Measurements from ENCODE around the gene FBXO17. TPM values are rescaled to one million over a fixed set of nuclear protein-coding genes. Genes with fewer than 3 reads are reported as not detected.

The FBXO17 gene
- total RNA-seq, 1 experiment from 2014 or later = 24.2 TPM

- Mint-ChIP-seq H3K4me3 (ENCODE audit: low read depth, unreplicated experiment) (no peak overlapping the region), H3K27ac (ENCODE audit: unreplicated experiment) (no peak overlapping the region), H3K27me3 (ENCODE audit: unreplicated experiment) (no peaks in the 10 kb centered on the region), H3K36me3 (ENCODE audit: insufficient read depth, unreplicated experiment) (peaks cover 6% of the 10 kb centered on the region), H3K9me3 (ENCODE audit: low read depth, unreplicated experiment) (no peaks in the 10 kb centered on the region), H3K4me1 (ENCODE audit: low read depth, unreplicated experiment) (no peaks in the 10 kb centered on the region)
- CTCF ChIA-PET = no interaction called here
- BruUV-seq (replicated peaks) = no TSS peak
- intact Hi-C loops (cut with micrococcal nuclease; ENCODE audit: unreplicated experiment) = no loop called here
- TF ChIP-seq, protein P1, sequence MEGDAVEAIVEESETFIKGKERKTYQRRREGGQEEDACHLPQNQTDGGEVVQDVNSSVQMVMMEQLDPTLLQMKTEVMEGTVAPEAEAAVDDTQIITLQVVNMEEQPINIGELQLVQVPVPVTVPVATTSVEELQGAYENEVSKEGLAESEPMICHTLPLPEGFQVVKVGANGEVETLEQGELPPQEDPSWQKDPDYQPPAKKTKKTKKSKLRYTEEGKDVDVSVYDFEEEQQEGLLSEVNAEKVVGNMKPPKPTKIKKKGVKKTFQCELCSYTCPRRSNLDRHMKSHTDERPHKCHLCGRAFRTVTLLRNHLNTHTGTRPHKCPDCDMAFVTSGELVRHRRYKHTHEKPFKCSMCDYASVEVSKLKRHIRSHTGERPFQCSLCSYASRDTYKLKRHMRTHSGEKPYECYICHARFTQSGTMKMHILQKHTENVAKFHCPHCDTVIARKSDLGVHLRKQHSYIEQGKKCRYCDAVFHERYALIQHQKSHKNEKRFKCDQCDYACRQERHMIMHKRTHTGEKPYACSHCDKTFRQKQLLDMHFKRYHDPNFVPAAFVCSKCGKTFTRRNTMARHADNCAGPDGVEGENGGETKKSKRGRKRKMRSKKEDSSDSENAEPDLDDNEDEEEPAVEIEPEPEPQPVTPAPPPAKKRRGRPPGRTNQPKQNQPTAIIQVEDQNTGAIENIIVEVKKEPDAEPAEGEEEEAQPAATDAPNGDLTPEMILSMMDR (IDR thresholded peaks at IDR 0.05; ENCODE audit: unreplicated experiment) = no peak
- no peak for DNase-seq
These were observed 55.5 kb downstream of the FBXO17 start for GRCh38 chr19:38919837-38920601.

DNA sequence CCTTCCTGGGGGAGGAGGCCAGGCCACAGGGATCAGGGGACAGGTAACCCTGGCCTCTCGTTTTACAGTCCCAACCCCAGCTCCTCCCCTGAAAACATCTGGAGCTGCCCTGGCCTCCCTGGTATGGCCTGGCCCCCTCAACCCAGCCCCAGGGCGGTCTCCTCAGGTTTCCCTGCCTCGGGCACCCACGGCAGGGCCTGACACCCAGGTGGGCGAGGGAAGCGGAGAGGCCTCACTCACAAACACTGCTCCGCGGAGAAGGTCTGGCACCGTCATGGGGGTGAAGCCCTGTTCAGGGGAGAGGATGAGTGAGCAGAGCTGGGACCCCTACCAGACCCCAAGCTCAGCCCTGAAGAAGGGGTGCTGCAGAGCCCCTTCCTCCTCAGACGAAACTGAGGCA is 57.0 kb downstream of the FBXO17 start:
- no peak for DNase-seq
- H3K36me3 Mint-ChIP-seq (ENCODE audit: insufficient read depth, unreplicated experiment) = peaks cover 11% of the 10 kb centered on the region
- no peaks in the 10 kb centered on the region for H3K4me1 Mint-ChIP-seq (ENCODE audit: low read depth, unreplicated experiment)
- intact Hi-C loops (cut with micrococcal nuclease; ENCODE audit: unreplicated experiment) = no loop called here
- H3K4me3 Mint-ChIP-seq (ENCODE audit: low read depth, unreplicated experiment) = no peak overlapping the region
- H3K9me3 Mint-ChIP-seq (ENCODE audit: low read depth, unreplicated experiment) = no peaks in the 10 kb centered on the region
- TF ChIP-seq, protein P1 (IDR thresholded peaks at IDR 0.05; ENCODE audit: unreplicated experiment) = no peak
- no peaks in the 10 kb centered on the region for H3K27me3 Mint-ChIP-seq (ENCODE audit: unreplicated experiment)
- CTCF ChIA-PET = no interaction called here
- no peak overlapping the region for H3K27ac Mint-ChIP-seq (ENCODE audit: unreplicated experiment)
- BruUV-seq (replicated peaks) = no TSS peak

GRCh38 chr19:38917921-38918491 is 57.5 kb downstream of the FBXO17 start:
- H3K27me3 Mint-ChIP-seq (ENCODE audit: unreplicated experiment) = no peaks in the 10 kb centered on the region
- intact Hi-C loops (cut with micrococcal nuclease; ENCODE audit: unreplicated experiment) = no loop called here
- TF ChIP-seq, protein P1 (IDR thresholded peaks at IDR 0.05; ENCODE audit: unreplicated experiment) = no peak
- DNase-seq = peak; percentile 36
- H3K4me1 Mint-ChIP-seq (ENCODE audit: low read depth, unreplicated experiment) = no peaks in the 10 kb centered on the region
- no TSS peak for BruUV-seq (replicated peaks)
- peaks cover 12% of the 10 kb centered on the region for H3K36me3 Mint-ChIP-seq (ENCODE audit: insufficient read depth, unreplicated experiment)
- no peak overlapping the region for H3K4me3 Mint-ChIP-seq (ENCODE audit: low read depth, unreplicated experiment)
- H3K27ac Mint-ChIP-seq (ENCODE audit: unreplicated experiment) = no peak overlapping the region
- CTCF ChIA-PET = interaction anchor here (0.9 kb wide), 1 partner anchor 13 kb away, joined by 3 read pairs; the partner anchor contains the start of genes MRPS12 and SARS2
- no peaks in the 10 kb centered on the region for H3K9me3 Mint-ChIP-seq (ENCODE audit: low read depth, unreplicated experiment)

GRCh38 chr19:38917516-38917915 is 58.0 kb downstream of the FBXO17 start:
- H3K4me1 Mint-ChIP-seq (ENCODE audit: low read depth, unreplicated experiment) = no peaks in the 10 kb centered on the region
- CTCF ChIA-PET = interaction anchor here (0.9 kb wide), 1 partner anchor 13 kb away, joined by 3 read pairs; the partner anchor contains the start of genes MRPS12 and SARS2

More at GRCh38 chr19:38917516-38917915, 58.0 kb downstream of the FBXO17 start:
- no peak overlapping the region for H3K27ac Mint-ChIP-seq (ENCODE audit: unreplicated experiment)
- DNase-seq = no peak
- H3K4me3 Mint-ChIP-seq (ENCODE audit: low read depth, unreplicated experiment) = no peak overlapping the region
- no peaks in the 10 kb centered on the region for H3K9me3 Mint-ChIP-seq (ENCODE audit: low read depth, unreplicated experiment)
- TF ChIP-seq, protein P1 (IDR thresholded peaks at IDR 0.05; ENCODE audit: unreplicated experiment) = no peak
- no TSS peak for BruUV-seq (replicated peaks)
- intact Hi-C loops (cut with micrococcal nuclease; ENCODE audit: unreplicated experiment) = no loop called here
- H3K36me3 Mint-ChIP-seq (ENCODE audit: insufficient read depth, unreplicated experiment) = peaks cover 12% of the 10 kb centered on the region
- no peaks in the 10 kb centered on the region for H3K27me3 Mint-ChIP-seq (ENCODE audit: unreplicated experiment)
